Measurements from ENCODE around the gene ALPG.
"Not testable (repeated sequence)": the region's sequence is repeated elsewhere in the genome, so short reads cannot be mapped to it uniquely, and the experiment has no call there.

The ALPG gene

DNA sequence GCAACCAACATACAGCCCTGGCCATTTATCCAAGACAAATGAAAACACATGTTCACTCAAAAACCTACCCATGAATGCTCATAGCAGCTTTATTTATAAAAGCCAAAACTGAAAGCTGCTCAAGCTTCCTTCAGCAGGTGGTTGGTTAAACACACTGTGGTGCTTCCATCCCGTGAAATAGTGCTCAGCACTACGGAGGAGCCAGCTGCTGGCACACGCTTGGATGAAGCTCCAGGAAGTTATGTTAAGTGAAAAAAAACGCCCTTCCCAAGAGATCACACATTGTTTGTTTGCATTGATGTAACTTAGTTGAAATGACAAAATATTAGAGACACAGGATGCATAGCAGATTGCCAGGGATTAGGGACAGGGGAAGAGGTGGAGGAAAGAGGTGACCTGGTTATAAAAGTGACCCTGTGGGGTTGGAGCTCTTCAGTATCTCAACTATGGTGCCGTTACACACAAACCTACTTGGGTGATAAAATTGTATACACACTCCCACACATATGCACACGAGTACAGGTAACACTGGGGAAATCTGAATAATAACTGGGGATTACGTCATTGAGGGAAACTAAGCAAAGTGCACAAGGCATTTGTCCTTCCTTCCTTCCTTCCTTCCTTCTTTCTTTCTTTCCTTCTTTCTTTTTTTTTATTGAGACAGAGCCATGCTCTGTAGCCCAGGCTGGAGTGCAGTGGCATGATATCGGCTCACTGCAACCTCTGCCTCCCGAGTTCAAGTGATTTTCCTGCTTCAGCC, 6.2 kb upstream of the ALPG start:
- Histone ChIP-seq H2AFZ (ENCODE audit: low read depth, low read length) (no peak overlapping the region), H3K9ac (ENCODE audit: low read depth, low read length) (no peak overlapping the region), H3K27ac (ENCODE audit: low read length) (no peak overlapping the region), H3K4me1 (ENCODE audit: insufficient read depth, low read length) (no peaks in the 10 kb centered on the region), H3K36me3 (ENCODE audit: insufficient read depth, low read length) (no peaks in the 10 kb centered on the region), H4K20me1 (ENCODE audit: insufficient read depth, low read length) (no peaks in the 10 kb centered on the region), H3K79me2 (ENCODE audit: insufficient read depth, low read length) (no peaks in the 10 kb centered on the region), H3K4me3 (ENCODE audit: low read depth in 1 of 2, low read length in 2 of 2) (no peak overlapping the region), H3K27me3 (ENCODE audit: insufficient read depth, low read length, poor library complexity) (no peaks in the 10 kb centered on the region), H3K4me2 (ENCODE audit: insufficient read depth, low read length) (no peak overlapping the region), H3K9me3 (ENCODE audit: insufficient read depth, low read length, severe bottlenecking) (no peaks in the 10 kb centered on the region)
- DNase-seq (no peak), ATAC-seq (ENCODE audit: insufficient read depth, low read depth) (no peak)
- TF ChIP-seq, protein P1, sequence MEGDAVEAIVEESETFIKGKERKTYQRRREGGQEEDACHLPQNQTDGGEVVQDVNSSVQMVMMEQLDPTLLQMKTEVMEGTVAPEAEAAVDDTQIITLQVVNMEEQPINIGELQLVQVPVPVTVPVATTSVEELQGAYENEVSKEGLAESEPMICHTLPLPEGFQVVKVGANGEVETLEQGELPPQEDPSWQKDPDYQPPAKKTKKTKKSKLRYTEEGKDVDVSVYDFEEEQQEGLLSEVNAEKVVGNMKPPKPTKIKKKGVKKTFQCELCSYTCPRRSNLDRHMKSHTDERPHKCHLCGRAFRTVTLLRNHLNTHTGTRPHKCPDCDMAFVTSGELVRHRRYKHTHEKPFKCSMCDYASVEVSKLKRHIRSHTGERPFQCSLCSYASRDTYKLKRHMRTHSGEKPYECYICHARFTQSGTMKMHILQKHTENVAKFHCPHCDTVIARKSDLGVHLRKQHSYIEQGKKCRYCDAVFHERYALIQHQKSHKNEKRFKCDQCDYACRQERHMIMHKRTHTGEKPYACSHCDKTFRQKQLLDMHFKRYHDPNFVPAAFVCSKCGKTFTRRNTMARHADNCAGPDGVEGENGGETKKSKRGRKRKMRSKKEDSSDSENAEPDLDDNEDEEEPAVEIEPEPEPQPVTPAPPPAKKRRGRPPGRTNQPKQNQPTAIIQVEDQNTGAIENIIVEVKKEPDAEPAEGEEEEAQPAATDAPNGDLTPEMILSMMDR (IDR thresholded peaks at IDR 0.05; ENCODE audit: borderline replicate concordance, extremely low read depth, low read length, poor library complexity, severe bottlenecking), result no peak
- no peak for TF ChIP-seq EZH2 (IDR thresholded peaks at IDR 0.05; ENCODE audit: borderline replicate concordance, low read depth, low read length, severe bottlenecking)

DNA sequence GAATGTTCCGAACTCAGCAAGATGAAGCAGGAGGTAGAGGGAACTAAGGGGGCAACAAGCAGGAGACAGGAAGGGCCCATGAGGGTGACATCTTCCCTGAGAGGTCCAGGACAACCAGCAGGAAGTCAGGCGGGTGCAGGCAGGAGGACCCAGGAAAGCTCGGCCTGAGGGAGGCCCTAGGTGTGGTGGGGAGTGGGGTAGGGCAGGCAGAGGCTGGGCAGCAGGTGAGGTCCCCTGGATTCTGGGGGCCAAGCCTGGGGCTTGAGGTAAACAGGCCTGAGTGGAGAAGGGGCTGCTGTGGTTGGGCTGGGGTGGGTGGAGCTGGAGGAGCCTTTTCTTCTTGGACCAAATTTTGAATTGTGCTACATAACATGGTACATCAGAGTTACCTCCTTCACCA, 4.1 kb upstream of the ALPG start:
- no peak for ATAC-seq (ENCODE audit: insufficient read depth, low read depth)
- Histone ChIP-seq H3K4me3 (ENCODE audit: low read depth in 1 of 2, low read length in 2 of 2) (no peak overlapping the region), H4K20me1 (ENCODE audit: insufficient read depth, low read length) (no peaks in the 10 kb centered on the region), H3K36me3 (ENCODE audit: insufficient read depth, low read length) (no peaks in the 10 kb centered on the region), H3K27me3 (ENCODE audit: insufficient read depth, low read length, poor library complexity) (no peaks in the 10 kb centered on the region), H2AFZ (ENCODE audit: low read depth, low read length) (no peak overlapping the region), H3K27ac (ENCODE audit: low read length) (no peak overlapping the region), H3K4me2 (ENCODE audit: insufficient read depth, low read length) (no peak overlapping the region), H3K4me1 (ENCODE audit: insufficient read depth, low read length) (no peaks in the 10 kb centered on the region), H3K79me2 (ENCODE audit: insufficient read depth, low read length) (no peaks in the 10 kb centered on the region), H3K9ac (ENCODE audit: low read depth, low read length) (no peak overlapping the region), H3K9me3 (ENCODE audit: insufficient read depth, low read length, severe bottlenecking) (no peaks in the 10 kb centered on the region)
- no peak for TF ChIP-seq EZH2 (IDR thresholded peaks at IDR 0.05; ENCODE audit: borderline replicate concordance, low read depth, low read length, severe bottlenecking)
- TF ChIP-seq, protein P1 (IDR thresholded peaks at IDR 0.05; ENCODE audit: borderline replicate concordance, extremely low read depth, low read length, poor library complexity, severe bottlenecking), result no peak
- DNase-seq, result no peak

DNA sequence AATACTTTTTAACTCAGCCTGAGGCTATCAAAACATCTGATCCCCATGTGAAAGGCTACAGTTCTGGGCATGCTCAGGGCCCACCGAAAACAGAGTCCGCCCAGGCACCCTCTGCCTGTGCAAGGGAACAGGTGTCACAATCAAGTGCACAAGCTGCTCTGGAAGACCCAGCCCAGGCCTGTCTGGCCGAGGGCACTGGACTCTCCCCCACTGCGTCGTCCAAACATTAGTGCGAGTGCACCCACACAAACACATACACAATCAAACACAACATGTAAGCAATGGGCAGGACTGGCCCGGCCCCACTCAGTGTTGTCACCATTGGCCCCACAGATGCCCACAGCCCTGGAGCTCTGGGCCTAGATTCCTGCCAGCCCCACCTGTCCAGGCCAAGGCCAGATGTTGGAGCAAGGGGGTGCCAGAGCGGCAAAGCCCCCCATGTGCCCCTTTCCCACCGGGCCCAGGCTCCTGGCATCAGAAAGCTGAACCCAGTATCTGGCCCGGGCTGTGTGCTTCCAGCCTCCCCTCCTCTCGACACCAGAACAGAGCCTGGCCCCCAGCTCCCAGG, 617 bp upstream of the ALPG start:
- no peak overlapping the region for H3K4me3 ChIP-seq (ENCODE audit: low read depth in 1 of 2, low read length in 2 of 2)
- no peaks in the 10 kb centered on the region for H4K20me1 ChIP-seq (ENCODE audit: insufficient read depth, low read length)
- H3K79me2 ChIP-seq (ENCODE audit: insufficient read depth, low read length), result no peaks in the 10 kb centered on the region
- H3K4me2 ChIP-seq (ENCODE audit: insufficient read depth, low read length), result no peak overlapping the region
- no peaks in the 10 kb centered on the region for H3K27me3 ChIP-seq (ENCODE audit: insufficient read depth, low read length, poor library complexity)
- H3K9ac ChIP-seq (ENCODE audit: low read depth, low read length), result no peak overlapping the region
- DNase-seq, result no peak
- H3K27ac ChIP-seq (ENCODE audit: low read length), result no peak overlapping the region
- no peaks in the 10 kb centered on the region for H3K36me3 ChIP-seq (ENCODE audit: insufficient read depth, low read length)
- H3K9me3 ChIP-seq (ENCODE audit: insufficient read depth, low read length, severe bottlenecking), result no peaks in the 10 kb centered on the region
- no peaks in the 10 kb centered on the region for H3K4me1 ChIP-seq (ENCODE audit: insufficient read depth, low read length)
- no peak for ATAC-seq (ENCODE audit: insufficient read depth, low read depth)
- H2AFZ ChIP-seq (ENCODE audit: low read depth, low read length), result no peak overlapping the region
- TF ChIP-seq EZH2 (IDR thresholded peaks at IDR 0.05; ENCODE audit: borderline replicate concordance, low read depth, low read length, severe bottlenecking), result no peak
- TF ChIP-seq, protein P1 (IDR thresholded peaks at IDR 0.05; ENCODE audit: borderline replicate concordance, extremely low read depth, low read length, poor library complexity, severe bottlenecking), result no peak

DNA sequence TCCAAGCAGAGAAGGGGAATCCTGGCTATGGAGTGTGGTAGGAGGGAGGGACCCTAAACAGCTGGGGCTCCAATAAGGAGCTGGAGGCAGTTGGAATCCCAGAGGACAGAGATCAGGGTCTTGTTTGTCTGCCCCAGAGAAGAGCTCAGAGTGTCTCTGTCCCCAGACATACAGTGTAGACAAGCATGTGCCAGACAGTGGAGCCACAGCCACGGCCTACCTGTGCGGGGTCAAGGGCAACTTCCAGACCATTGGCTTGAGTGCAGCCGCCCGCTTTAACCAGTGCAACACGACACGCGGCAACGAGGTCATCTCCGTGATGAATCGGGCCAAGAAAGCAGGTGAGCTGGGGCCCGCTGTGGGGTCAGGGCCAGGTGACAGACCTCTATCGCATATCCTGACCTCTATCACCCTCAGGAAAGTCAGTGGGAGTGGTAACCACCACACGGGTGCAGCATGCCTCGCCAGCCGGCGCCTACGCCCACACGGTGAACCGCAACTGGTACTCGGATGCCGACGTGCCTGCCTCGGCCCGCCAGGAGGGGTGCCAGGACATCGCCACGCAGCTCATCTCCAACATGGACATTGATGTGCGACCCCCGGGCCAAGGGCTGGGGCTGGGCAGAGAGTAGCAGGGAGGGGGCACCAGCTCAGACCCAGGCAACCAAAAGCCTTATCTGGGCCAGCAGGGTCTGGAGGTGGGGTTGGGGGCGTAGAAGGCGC, 945 bp downstream of the ALPG start:
- H3K4me2 ChIP-seq (ENCODE audit: insufficient read depth, low read length); ATAC-seq (ENCODE audit: insufficient read depth, low read depth); DNase-seq; H3K27ac ChIP-seq (ENCODE audit: low read length); H3K79me2 ChIP-seq (ENCODE audit: insufficient read depth, low read length); H3K4me3 ChIP-seq (ENCODE audit: low read depth in 1 of 2, low read length in 2 of 2); H3K9me3 ChIP-seq (ENCODE audit: insufficient read depth, low read length, severe bottlenecking); H4K20me1 ChIP-seq (ENCODE audit: insufficient read depth, low read length); H2AFZ ChIP-seq (ENCODE audit: low read depth, low read length); H3K27me3 ChIP-seq (ENCODE audit: insufficient read depth, low read length, poor library complexity); H3K9ac ChIP-seq (ENCODE audit: low read depth, low read length); H3K36me3 ChIP-seq (ENCODE audit: insufficient read depth, low read length); H3K4me1 ChIP-seq (ENCODE audit: insufficient read depth, low read length): not testable (repeated sequence)

DNA sequence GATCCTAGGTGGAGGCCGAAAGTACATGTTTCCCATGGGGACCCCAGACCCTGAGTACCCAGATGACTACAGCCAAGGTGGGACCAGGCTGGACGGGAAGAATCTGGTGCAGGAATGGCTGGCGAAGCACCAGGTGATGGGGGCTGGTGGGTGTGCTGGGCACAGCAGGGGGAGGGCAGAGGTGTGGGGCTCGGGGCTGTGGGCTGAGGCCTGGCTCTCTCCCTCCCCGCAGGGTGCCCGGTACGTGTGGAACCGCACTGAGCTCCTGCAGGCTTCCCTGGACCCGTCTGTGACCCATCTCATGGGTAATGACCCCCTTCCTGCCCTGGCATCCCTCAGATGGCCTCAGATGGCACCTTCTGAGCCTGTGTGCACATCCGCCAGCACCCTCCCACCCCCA, 1.6 kb downstream of the ALPG start:
- not testable (repeated sequence) for ATAC-seq (ENCODE audit: insufficient read depth, low read depth); H3K9ac ChIP-seq (ENCODE audit: low read depth, low read length); H3K9me3 ChIP-seq (ENCODE audit: insufficient read depth, low read length, severe bottlenecking); H3K36me3 ChIP-seq (ENCODE audit: insufficient read depth, low read length); H3K4me2 ChIP-seq (ENCODE audit: insufficient read depth, low read length); H3K4me1 ChIP-seq (ENCODE audit: insufficient read depth, low read length); H4K20me1 ChIP-seq (ENCODE audit: insufficient read depth, low read length); H3K27me3 ChIP-seq (ENCODE audit: insufficient read depth, low read length, poor library complexity); H3K4me3 ChIP-seq (ENCODE audit: low read depth in 1 of 2, low read length in 2 of 2); H3K27ac ChIP-seq (ENCODE audit: low read length); H2AFZ ChIP-seq (ENCODE audit: low read depth, low read length); DNase-seq; H3K79me2 ChIP-seq (ENCODE audit: insufficient read depth, low read length)

Measured in DND-41 (cell line).